Mesendoderm (in vitro differentiated cells): Measurements from ENCODE around the gene ANKIB1.

ENCODE experiments used
- DNase-seq: peaks from one replicate; pipeline ENCODE4 v3.0.0; 2013
- H2AK5ac ChIP-seq: 2 replicates; pipeline ENCODE4 v1.6.1; 2013; ENCODE audit warnings: low read length, inconsistent platforms
- H2BK120ac ChIP-seq: 2 replicates; pipeline ENCODE4 v1.6.1; 2013; ENCODE audit warnings: low read depth, mild to moderate bottlenecking, low read length, moderate library complexity, mixed read lengths
- H2BK15ac ChIP-seq: replicated peaks from 2 replicates; pipeline ENCODE4 v1.6.1; 2013; ENCODE audit warnings: low read depth, mild to moderate bottlenecking, moderate library complexity
- H2BK5ac ChIP-seq: 2 replicates; pipeline ENCODE4 v1.6.1; 2013; ENCODE audit warnings: low read length, inconsistent platforms
- H3K18ac ChIP-seq: 2 replicates; pipeline ENCODE4 v1.6.1; 2013; ENCODE audit warnings: mild to moderate bottlenecking, low read length, mixed read lengths
- H3K23ac ChIP-seq: one replicate; pipeline ENCODE4 v1.6.1; 2013; ENCODE audit warnings: low read length
- H3K27ac ChIP-seq: 2 replicates; pipeline ENCODE4 v1.5.1; 2013; ENCODE audit warnings: low read depth, mild to moderate bottlenecking, inconsistent platforms, low read length, moderate library complexity
- H3K27me3 ChIP-seq: 2 replicates; pipeline ENCODE4 v1.6.1; 2013; ENCODE audit warnings: low read length, control low read depth, mild to moderate bottlenecking, inconsistent platforms; ENCODE audit not compliant: insufficient read depth, poor library complexity
- H3K36me3 ChIP-seq: 2 replicates; pipeline ENCODE4 v1.6.1; 2013; ENCODE audit warnings: low read length, inconsistent platforms; ENCODE audit not compliant: control insufficient read depth, insufficient read depth
- H3K4ac ChIP-seq: one replicate; pipeline ENCODE4 v1.6.1; 2013; ENCODE audit warnings: low read depth, mild to moderate bottlenecking, low read length, moderate library complexity
- H3K4me1 ChIP-seq: 2 replicates; pipeline ENCODE4 v1.6.1; 2013; ENCODE audit warnings: low read depth, low read length, inconsistent platforms; ENCODE audit not compliant: control insufficient read depth
- H3K4me2 ChIP-seq: 2 replicates; pipeline ENCODE4 v1.6.1; 2013; ENCODE audit warnings: low read length
- H3K4me3 ChIP-seq: 2 replicates; pipeline ENCODE4 v1.5.1; 2013; ENCODE audit warnings: mild to moderate bottlenecking, low read length
- H3K56ac ChIP-seq: one replicate; pipeline ENCODE4 v1.6.1; 2013; ENCODE audit warnings: low read length
- H3K79me1 ChIP-seq: 2 replicates; pipeline ENCODE4 v1.6.1; 2013; ENCODE audit warnings: low read length, inconsistent platforms
- H3K79me2 ChIP-seq: 2 replicates; pipeline ENCODE4 v1.6.1; 2013; ENCODE audit warnings: mild to moderate bottlenecking, low read length; ENCODE audit not compliant: control insufficient read depth, insufficient read depth
- H3K9ac ChIP-seq: 2 replicates; pipeline ENCODE4 v1.6.1; 2013; ENCODE audit warnings: low read length, inconsistent platforms
- H4K5ac ChIP-seq: one replicate; pipeline ENCODE4 v1.6.1; 2013; ENCODE audit warnings: low read length
- H4K8ac ChIP-seq: one replicate; pipeline ENCODE4 v1.6.1; 2013; ENCODE audit warnings: low read depth, mild to moderate bottlenecking, control low read depth, low read length, moderate library complexity
- WGBS: extraction: QIAGEN DNeasy Blood & Tissue Kit; methylation state at CpG from one replicate; pipeline ENCODE4 v1.1.7; 2013; ENCODE audit warnings: low lambda C conversion rate, missing lambda C conversion rate; ENCODE audit not compliant: insufficient coverage; ENCODE audit errors: extremely low coverage; 5-methylcytosine and 5-hydroxymethylcytosine counted together

ANKIB1 gene

DNA sequence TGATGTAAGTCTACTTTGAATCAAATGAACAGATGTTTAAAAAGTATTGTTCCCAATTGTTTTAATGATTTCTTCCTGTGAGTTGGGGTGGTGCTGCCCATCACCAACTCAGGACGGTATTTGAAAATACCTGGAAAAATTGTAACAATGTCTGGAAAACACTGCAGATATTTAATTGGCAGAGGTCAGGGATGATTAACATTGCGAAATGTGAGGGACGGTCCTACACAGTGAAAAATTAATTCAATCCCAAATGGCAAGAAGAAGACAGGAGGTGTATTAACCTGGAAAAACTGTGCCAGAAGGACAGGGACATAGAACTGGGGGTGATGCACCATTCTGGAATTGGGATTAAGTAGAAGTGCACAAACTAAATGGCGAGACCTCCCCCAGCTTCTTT lies 29.6 kb downstream of the ANKIB1 start:
- DNase-seq: no peak
- no CpG with 5 or more reads among the region's 4 CpGs for WGBS

GRCh38 chr7:92276460-92276864 lies 30.7 kb downstream of the ANKIB1 start:
- Histone ChIP-seq H2BK120ac (no peak overlapping the region), H2AK5ac (no peak overlapping the region), H3K4me2 (no peak overlapping the region), H3K27me3 (no peaks in the 10 kb centered on the region), H2BK15ac (no peak overlapping the region), H4K5ac (no peak overlapping the region), H3K18ac (no peak overlapping the region), H3K79me2 (peaks cover 12% of the 10 kb centered on the region), H3K4me1 (peaks cover 7% of the 10 kb centered on the region), H3K4me3 (no peak overlapping the region), H3K79me1 (peaks cover 14% of the 10 kb centered on the region), H3K23ac (no peak overlapping the region), H2BK5ac (no peak overlapping the region), H3K27ac (no peak overlapping the region), H3K56ac (no peak overlapping the region), H4K8ac (no peak overlapping the region), H3K4ac (no peak overlapping the region), H3K9ac (no peak overlapping the region), H3K36me3 (no peaks in the 10 kb centered on the region)
- no CpG with 5 or more reads among the region's 2 CpGs for WGBS
- no peak for DNase-seq

More for the DNA sequence above, 29.6 kb downstream of the ANKIB1 start:
- Histone ChIP-seq H2BK5ac (no peak overlapping the region), H3K36me3 (no peaks in the 10 kb centered on the region), H3K4ac (no peak overlapping the region), H3K9ac (no peak overlapping the region), H3K4me2 (no peak overlapping the region), H2BK15ac (no peak overlapping the region), H3K4me1 (peaks cover 7% of the 10 kb centered on the region), H3K18ac (no peak overlapping the region), H2AK5ac (no peak overlapping the region), H3K4me3 (no peak overlapping the region), H3K79me2 (peaks cover 10% of the 10 kb centered on the region), H3K23ac (no peak overlapping the region), H4K8ac (no peak overlapping the region), H3K79me1 (peaks cover 13% of the 10 kb centered on the region), H3K27ac (no peak overlapping the region), H3K27me3 (no peaks in the 10 kb centered on the region), H3K56ac (no peak overlapping the region), H4K5ac (no peak overlapping the region), H2BK120ac (no peak overlapping the region)

DNA sequence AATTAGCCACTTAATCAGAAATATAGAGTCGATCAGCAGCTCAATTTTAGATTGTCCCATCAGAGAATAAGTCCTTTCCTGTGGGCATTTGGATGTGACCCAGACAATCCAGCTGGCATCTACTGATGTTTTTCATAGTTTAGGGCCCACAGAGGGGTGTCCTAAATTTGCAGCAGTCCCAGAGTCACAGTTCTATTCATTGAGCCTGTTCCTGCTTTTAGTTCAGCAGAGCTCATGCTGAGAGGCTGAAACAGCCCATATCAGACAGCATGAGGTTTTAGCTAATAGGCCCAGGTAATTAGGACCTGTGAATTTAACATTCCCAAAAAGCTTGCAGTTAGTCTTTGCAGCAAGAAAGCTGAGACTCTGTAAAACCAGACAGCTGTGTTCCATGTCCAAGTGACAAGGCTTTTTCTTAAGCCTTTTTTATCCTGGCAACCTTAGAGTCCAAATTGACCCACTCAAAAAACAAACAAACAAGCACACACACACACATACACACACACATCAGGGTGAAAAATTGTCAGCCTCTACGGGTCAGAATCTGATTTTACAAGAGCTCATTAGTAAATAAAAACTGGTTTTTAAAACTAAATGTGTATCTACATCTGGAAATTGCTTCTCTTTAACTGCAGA lies 33.7 kb downstream of the ANKIB1 start:
- no peak overlapping the region for H3K4me2 ChIP-seq
- H2AK5ac ChIP-seq: no peak overlapping the region
- H3K36me3 ChIP-seq: no peaks in the 10 kb centered on the region
- H3K4ac ChIP-seq: no peak overlapping the region
- no peak overlapping the region for H4K8ac ChIP-seq
- no peak overlapping the region for H2BK120ac ChIP-seq
- peaks cover 7% of the 10 kb centered on the region for H3K4me1 ChIP-seq
- H3K79me2 ChIP-seq: peaks cover 10% of the 10 kb centered on the region
- peaks cover 15% of the 10 kb centered on the region for H3K79me1 ChIP-seq
- no peaks in the 10 kb centered on the region for H3K27me3 ChIP-seq
- H3K23ac ChIP-seq: no peak overlapping the region
- no peak overlapping the region for H3K4me3 ChIP-seq
- H3K56ac ChIP-seq: no peak overlapping the region
- WGBS: no CpG with 5 or more reads among the region's 2 CpGs
- DNase-seq: peak; percentile 74
- no peak overlapping the region for H4K5ac ChIP-seq
- no peak overlapping the region for H3K27ac ChIP-seq
- no peak overlapping the region for H2BK15ac ChIP-seq
- H3K9ac ChIP-seq: no peak overlapping the region
- no peak overlapping the region for H2BK5ac ChIP-seq
- H3K18ac ChIP-seq: no peak overlapping the region

- no peak for DNase-seq
- Histone ChIP-seq H3K9ac (no peak overlapping the region), H3K79me1 (peaks cover 14% of the 10 kb centered on the region), H3K56ac (no peak overlapping the region), H4K5ac (no peak overlapping the region), H3K18ac (no peak overlapping the region), H4K8ac (no peak overlapping the region), H3K27ac (no peak overlapping the region), H3K23ac (no peak overlapping the region), H2BK15ac (no peak overlapping the region), H3K79me2 (peaks cover 6% of the 10 kb centered on the region), H2AK5ac (no peak overlapping the region), H2BK5ac (no peak overlapping the region), H3K4me1 (peaks cover 7% of the 10 kb centered on the region), H3K36me3 (no peaks in the 10 kb centered on the region), H3K4me3 (no peak overlapping the region), H3K4me2 (no peak overlapping the region), H3K4ac (no peak overlapping the region), H3K27me3 (no peaks in the 10 kb centered on the region), H2BK120ac (no peak overlapping the region)
- no CpG with 5 or more reads among the region's 2 CpGs for whole genome bisulfite sequencing
Measured at GRCh38 chr7:92281031-92281430, 35.3 kb downstream of the ANKIB1 start.

- Histone ChIP-seq H2AK5ac (no peak overlapping the region), H4K5ac (no peak overlapping the region), H3K56ac (no peak overlapping the region), H3K4ac (no peak overlapping the region), H2BK5ac (no peak overlapping the region), H3K23ac (no peak overlapping the region), H3K27ac (no peak overlapping the region), H3K36me3 (no peaks in the 10 kb centered on the region), H2BK15ac (no peak overlapping the region), H3K9ac (no peak overlapping the region), H3K79me1 (peaks cover 12% of the 10 kb centered on the region), H3K18ac (no peak overlapping the region), H3K4me2 (no peak overlapping the region), H2BK120ac (no peak overlapping the region), H4K8ac (no peak overlapping the region), H3K4me1 (peaks cover 7% of the 10 kb centered on the region), H3K79me2 (peaks cover 6% of the 10 kb centered on the region), H3K27me3 (no peaks in the 10 kb centered on the region), H3K4me3 (no peak overlapping the region)
- WGBS: no CpG with 5 or more reads among the region's 6 CpGs
- no peak for DNase-seq
Measured at GRCh38 chr7:92282221-92282814, 36.5 kb downstream of the ANKIB1 start.

GRCh38 chr7:92282930-92283329 lies 37.2 kb downstream of the ANKIB1 start:
- no peak overlapping the region for H3K4me2 ChIP-seq
- no peak overlapping the region for H4K8ac ChIP-seq
- H4K5ac ChIP-seq: no peak overlapping the region
- no peaks in the 10 kb centered on the region for H3K27me3 ChIP-seq
- H3K79me1 ChIP-seq: peaks cover 10% of the 10 kb centered on the region
- H2BK15ac ChIP-seq: no peak overlapping the region
- peaks cover 7% of the 10 kb centered on the region for H3K4me1 ChIP-seq
- H3K79me2 ChIP-seq: peaks cover 6% of the 10 kb centered on the region
- no peak overlapping the region for H2BK120ac ChIP-seq
- DNase-seq: no peak
- H3K36me3 ChIP-seq: no peaks in the 10 kb centered on the region
- H3K9ac ChIP-seq: no peak overlapping the region
- no CpG with 5 or more reads among the region's 1 CpG for WGBS
- H3K27ac ChIP-seq: no peak overlapping the region
- H3K4ac ChIP-seq: no peak overlapping the region
- no peak overlapping the region for H3K56ac ChIP-seq
- no peak overlapping the region for H3K4me3 ChIP-seq
- no peak overlapping the region for H2BK5ac ChIP-seq
- no peak overlapping the region for H3K23ac ChIP-seq
- H2AK5ac ChIP-seq: no peak overlapping the region
- no peak overlapping the region for H3K18ac ChIP-seq
